ENCODE data around the gene FOXN1.

The FOXN1 gene

DNA sequence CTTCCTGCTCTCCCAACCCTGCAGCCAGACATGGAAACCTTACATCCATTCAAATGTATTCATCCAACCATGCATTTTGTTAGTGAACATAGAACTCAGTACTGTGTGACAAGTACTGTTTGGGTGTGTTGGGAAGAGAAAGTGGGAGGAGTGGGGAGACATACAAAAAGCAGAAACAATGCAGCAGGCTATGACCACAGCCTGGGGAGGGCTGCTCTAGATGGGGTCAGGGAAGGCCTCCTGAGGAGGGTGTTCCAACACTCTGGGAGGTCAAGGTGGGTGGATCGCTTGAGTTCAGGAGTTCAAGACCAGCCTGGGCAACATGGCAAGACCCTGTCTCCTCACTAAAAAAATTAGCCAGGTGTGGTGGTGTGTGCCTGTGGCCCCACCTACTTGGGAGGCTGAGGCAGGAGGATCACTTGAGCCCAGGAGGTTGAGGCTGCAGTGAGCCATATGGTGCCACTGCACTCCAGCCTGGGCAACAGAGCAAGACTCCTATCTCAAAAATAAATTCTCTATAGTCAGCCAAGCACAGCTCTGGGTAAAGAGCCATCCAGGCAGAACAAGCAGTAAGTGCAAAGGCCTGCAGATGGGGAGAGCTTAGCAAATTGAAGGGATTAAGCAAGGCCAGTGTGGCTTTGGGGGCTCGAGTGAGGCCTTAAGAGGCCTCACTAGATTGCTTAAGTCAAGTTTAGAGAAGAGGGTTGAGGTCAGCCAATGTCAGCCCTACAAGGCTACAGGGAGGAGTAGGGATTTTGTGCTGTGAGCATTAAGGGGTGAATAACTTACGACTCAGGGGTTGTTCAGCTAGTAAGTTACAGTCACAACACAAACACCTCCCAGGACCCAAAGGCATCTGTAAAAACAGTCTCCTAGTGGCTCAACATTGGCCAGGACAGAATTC, 27.2 kb upstream of the FOXN1 start:
- DNase-seq, result no peak

DNA sequence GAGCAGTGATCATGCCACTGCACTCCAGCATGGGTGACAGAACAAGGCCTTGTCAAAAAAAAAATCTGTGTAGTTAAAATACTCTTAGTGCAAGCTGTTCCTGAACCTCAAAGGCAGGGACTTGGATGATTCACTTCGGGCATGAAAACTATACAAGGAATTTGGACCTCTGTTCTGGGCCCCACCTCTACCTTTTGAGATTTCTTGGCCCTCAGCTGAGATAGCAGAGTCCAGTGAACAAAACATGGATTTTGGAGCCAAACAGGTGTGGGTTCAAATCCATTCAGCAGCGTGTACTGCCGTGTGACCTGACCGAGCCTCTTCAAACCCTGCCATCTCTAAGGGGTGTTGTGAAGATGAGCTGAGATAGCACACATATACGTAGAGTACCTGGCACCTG, 25.9 kb upstream of the FOXN1 start:
- no peak for DNase-seq

DNA sequence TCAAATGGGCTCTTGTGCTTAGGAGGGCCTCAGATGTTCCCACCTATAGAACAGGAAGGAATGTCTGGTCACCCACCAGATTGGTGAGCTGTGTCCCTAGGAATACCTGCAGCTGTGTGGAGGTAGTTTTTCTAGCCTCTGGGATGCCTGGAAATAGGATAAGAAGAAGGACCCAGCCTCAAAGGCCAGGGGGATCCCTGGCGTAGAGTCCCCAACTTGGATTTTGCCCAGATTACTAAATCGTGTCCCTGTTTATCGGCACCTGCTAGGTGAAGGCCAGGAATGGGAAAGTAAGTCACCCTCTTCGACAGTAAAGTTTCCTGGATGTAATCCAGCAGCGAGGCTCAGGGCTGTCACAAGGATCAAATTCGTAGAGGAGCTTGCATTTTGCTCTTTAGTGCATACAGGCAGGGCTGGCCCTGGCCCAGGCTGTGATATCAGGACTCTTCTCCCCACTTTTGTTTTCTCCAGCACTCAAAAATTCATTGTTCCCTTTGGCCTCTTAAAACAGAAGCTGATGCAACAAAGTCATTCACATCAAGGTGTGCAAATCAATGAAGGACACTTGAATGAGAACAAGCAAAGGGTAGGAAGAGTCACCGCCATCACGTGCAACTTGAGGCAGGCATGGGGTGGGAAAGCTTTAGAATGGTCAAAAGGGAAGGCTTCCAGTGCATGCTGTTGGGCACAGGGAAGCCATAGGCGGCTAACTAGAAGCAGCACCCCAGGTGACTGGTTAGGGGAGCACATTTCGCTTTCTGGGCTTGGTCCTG, 25.2 kb upstream of the FOXN1 start:
- DNase-seq, result no peak

GRCh38 chr17:28482551-28483199, 23.5 kb upstream of the FOXN1 start:
- no peak for DNase-seq

DNA sequence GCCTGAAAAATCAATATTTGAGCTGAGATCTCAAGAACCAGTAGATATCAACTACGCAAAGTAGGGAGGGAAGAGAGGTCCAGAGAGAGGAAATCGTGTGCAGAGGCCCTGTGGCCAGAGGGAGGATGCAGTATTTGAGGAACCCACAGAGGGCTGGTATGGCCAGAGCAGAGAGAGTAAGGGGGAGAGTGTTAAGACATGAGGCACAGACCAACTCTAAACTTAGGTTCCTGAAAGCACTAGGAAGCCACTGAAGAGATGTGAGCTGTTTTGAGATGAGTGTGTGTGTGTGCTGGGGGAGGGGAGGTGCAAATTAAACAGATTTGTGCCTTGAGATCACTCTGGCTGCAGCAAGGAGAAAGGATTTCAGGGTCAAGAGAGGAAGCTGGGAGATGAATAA, 21.9 kb upstream of the FOXN1 start:
- DNase-seq, result no peak

DNA sequence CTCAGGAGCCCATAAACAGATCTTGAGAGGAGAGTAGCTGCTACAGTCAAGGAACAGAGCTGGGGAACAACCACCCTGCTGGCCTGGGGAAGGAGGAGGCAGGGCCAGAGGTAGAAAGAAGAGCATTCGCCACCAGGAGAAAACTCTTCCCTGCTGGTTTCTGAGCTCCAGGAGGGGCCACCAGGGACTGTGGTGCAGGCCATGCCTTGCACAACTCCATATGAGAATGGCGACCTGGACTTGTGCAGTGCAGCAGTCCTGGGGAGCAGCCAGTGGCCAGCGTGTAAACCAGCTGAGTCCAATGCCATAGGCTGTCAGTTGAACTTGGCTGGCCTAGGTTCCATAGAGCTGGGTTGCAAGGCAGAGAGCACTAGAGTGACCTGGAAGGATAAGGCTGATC, 21.1 kb upstream of the FOXN1 start:
- DNase-seq, result no peak

- DNase-seq, result peak in 1 of 2 experiments; percentile 38
Observed at GRCh38 chr17:28487881-28488532, 18.1 kb upstream of the FOXN1 start.

- DNase-seq, result peak in 1 of 2 experiments; percentile 49
Observed at GRCh38 chr17:28488533-28489276, 17.4 kb upstream of the FOXN1 start.

- DNase-seq, result no peak
Observed at GRCh38 chr17:28491286-28491685, 14.9 kb upstream of the FOXN1 start.

DNA sequence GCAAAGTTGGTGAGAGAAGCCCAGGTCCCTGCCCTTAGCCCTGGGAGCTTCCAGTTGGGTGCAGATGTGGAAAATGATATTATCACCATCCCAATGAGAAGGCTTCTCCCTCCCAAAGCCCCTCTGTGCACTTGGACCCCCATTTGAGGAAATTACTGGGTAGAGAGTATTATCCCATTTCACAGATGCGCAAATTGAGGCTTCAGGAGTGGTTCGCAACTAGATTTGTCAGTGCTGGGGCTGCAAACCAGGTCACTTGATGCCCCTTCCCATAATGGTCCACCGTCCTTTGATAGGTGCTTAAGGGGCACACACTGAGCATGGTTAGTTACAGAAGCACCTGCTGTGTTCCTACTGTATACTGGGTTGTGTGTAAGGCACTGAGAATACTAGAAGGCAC, 14.3 kb upstream of the FOXN1 start:
- DNase-seq, result no peak

- DNase-seq, result no peak
Observed at GRCh38 chr17:28492352-28493310, 13.5 kb upstream of the FOXN1 start.

DNA sequence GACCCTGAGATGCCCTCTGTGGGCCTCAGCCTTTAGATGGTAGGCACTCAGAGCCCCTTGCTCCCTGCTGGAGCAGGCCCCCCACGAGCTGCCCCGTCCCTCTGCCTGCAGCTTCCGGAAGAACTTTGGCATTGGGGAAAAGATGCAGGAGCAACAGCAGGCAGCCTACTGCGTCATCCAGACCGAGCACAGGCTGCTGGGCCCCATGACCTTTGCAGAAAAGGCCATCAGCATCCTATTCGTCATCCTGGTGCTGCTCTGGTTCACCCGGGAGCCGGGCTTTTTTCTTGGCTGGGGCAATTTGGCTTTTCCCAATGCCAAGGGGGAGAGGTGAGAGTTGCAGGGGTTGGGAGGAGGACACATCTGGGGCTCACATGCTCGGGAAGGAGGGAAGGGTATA, 12.7 kb upstream of the FOXN1 start:
- DNase-seq, result no peak

DNA sequence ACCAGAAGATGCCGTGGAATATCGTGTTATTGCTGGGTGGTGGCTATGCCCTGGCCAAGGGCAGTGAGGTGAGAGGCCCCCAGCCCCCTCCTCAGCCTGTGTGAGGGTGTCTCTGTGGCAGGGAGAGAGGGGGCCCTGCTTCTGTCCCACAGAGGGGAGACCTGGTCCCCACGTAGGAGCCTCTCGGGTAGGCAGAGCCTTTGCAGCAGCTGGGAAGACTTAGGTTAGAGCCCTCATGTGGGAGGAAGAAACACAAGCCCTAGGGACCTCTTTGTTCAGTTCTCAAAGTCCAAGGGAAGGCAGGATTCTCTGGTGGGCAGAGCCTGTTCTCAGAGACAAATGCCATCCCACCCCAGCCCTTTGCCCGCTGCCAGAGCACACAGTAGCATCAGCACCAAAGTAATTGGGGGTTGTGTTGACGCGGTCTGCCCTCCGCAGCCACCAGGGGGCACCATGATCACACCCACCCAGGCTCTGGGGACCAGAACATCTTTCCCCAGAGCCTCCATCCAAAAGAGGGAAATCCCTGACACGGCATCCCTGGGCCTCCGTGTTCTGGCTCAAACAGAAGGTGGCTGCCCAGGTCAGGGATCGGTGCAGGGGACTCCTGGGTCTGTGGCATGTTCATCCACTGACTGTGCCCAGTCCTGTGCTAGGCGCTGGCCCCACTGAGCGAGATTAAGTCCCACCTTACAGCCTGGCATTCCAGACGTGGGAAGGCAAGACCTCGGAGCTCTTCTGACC, 11.5 kb upstream of the FOXN1 start:
- DNase-seq, result peak; percentile 55 to 93

GRCh38 chr17:28495635-28496034, 10.5 kb upstream of the FOXN1 start:
- no peak for DNase-seq

GRCh38 chr17:28497931-28498330, 8.2 kb upstream of the FOXN1 start:
- peak; percentile 82 to 95 for DNase-seq

DNA sequence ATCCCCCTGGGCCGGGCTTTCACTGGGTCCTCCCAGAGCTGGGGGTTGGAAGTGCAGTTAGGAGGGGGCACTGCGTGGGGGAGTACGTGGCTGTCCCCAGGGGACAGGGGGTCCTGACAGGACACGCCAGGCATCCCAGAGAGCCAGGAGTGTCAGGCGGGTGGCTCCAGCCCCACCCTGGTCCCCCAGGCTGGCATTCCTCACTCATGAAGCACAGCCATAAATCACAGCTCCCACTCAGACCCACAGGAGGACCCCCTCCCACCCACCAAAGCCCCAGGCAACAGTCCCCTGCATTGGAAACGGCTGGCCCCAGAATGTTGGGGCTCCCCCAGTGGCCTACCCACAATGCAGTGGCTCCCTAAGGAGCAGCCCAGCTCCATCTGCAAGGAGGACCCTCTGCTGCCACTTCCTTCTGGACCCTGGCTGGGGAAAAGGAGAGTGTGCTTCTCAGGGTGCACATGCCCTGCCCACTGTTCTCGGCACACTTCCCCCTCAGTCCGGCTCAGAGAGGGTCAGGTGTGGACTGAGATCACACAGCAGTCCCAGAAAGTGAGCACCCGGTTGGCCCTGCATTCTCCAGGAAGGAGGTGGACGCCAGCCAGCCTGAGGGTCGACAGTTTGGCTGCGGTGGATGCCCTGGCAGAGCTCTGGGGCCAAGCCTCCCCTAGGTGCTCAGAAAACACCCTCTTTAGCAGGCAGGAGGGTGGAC, 7.3 kb upstream of the FOXN1 start:
- DNase-seq, result no peak

DNA sequence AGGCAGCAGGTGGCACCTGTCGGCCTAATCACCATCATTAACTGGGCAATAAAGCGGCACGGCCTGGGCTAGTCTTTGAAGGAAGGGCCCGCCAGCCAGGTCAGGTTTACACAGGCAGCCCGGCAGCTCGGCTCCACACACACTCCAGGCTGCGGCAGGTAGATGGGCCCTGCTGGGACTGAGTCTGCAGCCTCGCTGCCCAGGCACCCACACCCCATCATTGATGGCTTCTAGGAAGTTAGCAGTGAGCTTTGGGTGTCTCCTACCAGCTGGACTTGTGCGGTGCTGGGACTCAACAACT, 6.8 kb upstream of the FOXN1 start:
- peak in 1 of 2 experiments; percentile 55 for DNase-seq

- no peak for DNase-seq
Observed at GRCh38 chr17:28499684-28500357, 6.3 kb upstream of the FOXN1 start.

GRCh38 chr17:28500712-28501379, 5.3 kb upstream of the FOXN1 start:
- DNase-seq, result peak in 1 of 2 experiments; percentile 33
